GM12878 (cell line): ENCODE data around the gene SMC5. TPM values are rescaled to one million over a fixed set of nuclear protein-coding genes. Genes with fewer than 3 reads are reported as not detected.

ENCODE experiments used
- ATAC-seq: fragments of 200-7000 bp; cut with Tn5 transposase; 3 replicates; pipeline ENCODE4 v1.9.1; 2020; ENCODE audit warnings: mild to moderate bottlenecking, moderate library complexity
- BruUV-seq: library from RNA; stranded (reverse); fragments of 400-500 nt; replicated peaks from 2 replicates; lab custom pipeline; 2021; lab: Mats Ljungman, UMichigan
- CTCF ChIA-PET: fragments of 300-600 bp; sonication (Branson Sonifier 250); formaldehyde crosslinking; extraction: SDS; loops from one replicate; lab custom pipeline; 2021; ENCODE audit warnings: inconsistent platforms; lab: Yijun Ruan, JAX
- POLR2A ChIA-PET: fragments of 350-600 bp; formaldehyde crosslinking; extraction: SDS; loops from one replicate; lab custom pipeline; 2021; ENCODE audit warnings: inconsistent platforms; lab: Charles Lee
- RAD21 ChIA-PET: fragments of 300-600 bp; sonication (Branson Sonifier 250); formaldehyde crosslinking; loops from one replicate; lab custom pipeline; 2023; ENCODE audit warnings: antibody characterized with exemption; ENCODE audit not compliant: unreplicated experiment; lab: Charles Lee
- SMC1A ChIA-PET: fragments of 300-600 bp; sonication (Branson Sonifier 250); formaldehyde crosslinking; loops from one replicate; lab custom pipeline; 2023; ENCODE audit not compliant: unreplicated experiment, uncharacterized antibody; lab: Charles Lee
- DNase-seq: peaks from one replicate; pipeline ENCODE4 v3.0.0-alpha.2; 2011; ENCODE audit warnings: low read depth, low spot score
- FAIRE-seq: peaks from 3 replicates; lab custom pipeline; 2011; peaks lifted over from hg19 to GRCh38; lab: Jason Lieb, UNC
- H2AFZ ChIP-seq: 2 replicates; pipeline ENCODE4 v1.6.0; 2011; ENCODE audit warnings: low read depth, low read length, control low read depth; ENCODE audit not compliant: control insufficient read depth
- H3K27ac ChIP-seq: 2 replicates; pipeline ENCODE4 v1.5.1; 2011; ENCODE audit warnings: control low read depth; ENCODE audit not compliant: control insufficient read depth, insufficient read depth
- H3K27me3 ChIP-seq, 2 experiments: replicated peaks in 1 of 2; 2 replicates each; pipeline versions ENCODE4 v1.6.0 to v1.6.1; 2011; ENCODE audit warnings: low read length in 1 of 2; ENCODE audit not compliant: control insufficient read depth in 2 of 2, insufficient read depth in 2 of 2
- H3K36me3 ChIP-seq, 2 experiments: 2 replicates each; pipeline ENCODE4 v1.5.1; 2011; ENCODE audit warnings: low read length in 1 of 2; ENCODE audit not compliant: control insufficient read depth in 2 of 2, insufficient read depth in 2 of 2
- H3K4me1 ChIP-seq: 2 replicates; pipeline ENCODE4 v1.6.1; 2011; ENCODE audit warnings: mild to moderate bottlenecking, low read length, moderate library complexity, mixed read lengths; ENCODE audit not compliant: control insufficient read depth, insufficient read depth
- H3K4me2 ChIP-seq: 2 replicates; pipeline ENCODE4 v1.6.0; 2011; ENCODE audit warnings: control low read depth; ENCODE audit not compliant: control insufficient read depth, insufficient read depth
- H3K4me3 ChIP-seq: fragments of 200-600 bp; sonication (generic); 2 replicates; pipeline ENCODE4 v1.5.1; 2016
- H3K79me2 ChIP-seq: 2 replicates; pipeline ENCODE4 v1.6.0; 2011; ENCODE audit warnings: low read length; ENCODE audit not compliant: control insufficient read depth, insufficient read depth
- H3K9ac ChIP-seq: 2 replicates; pipeline ENCODE4 v1.8.0; 2011; ENCODE audit warnings: low read length, control low read depth, mixed read lengths; ENCODE audit not compliant: control insufficient read depth, insufficient read depth
- H3K9me3 ChIP-seq: replicated peaks from 3 replicates; pipeline ENCODE4 v1.5.1; 2011; ENCODE audit warnings: mild to moderate bottlenecking, low read length; ENCODE audit not compliant: control insufficient read depth, insufficient read depth
- H4K20me1 ChIP-seq: 2 replicates; pipeline ENCODE4 v1.6.0; 2011; ENCODE audit not compliant: control insufficient read depth, insufficient read depth
- BCL11A ChIP-seq: IDR thresholded peaks from 2 replicates; pipeline ENCODE4 v1.6.1; 2011; ENCODE audit warnings: low read depth, low read length
- CHD2 ChIP-seq: IDR thresholded peaks from 2 replicates; pipeline ENCODE4 v1.6.1; 2011; ENCODE audit warnings: low read depth, low read length, improper control_type of control experiment, borderline replicate concordance
- CTCF ChIP-seq, 3 experiments: IDR thresholded peaks in 2 of 3; conservative IDR thresholded peaks in 1 of 3; 2 replicates each; pipeline ENCODE4 v1.5.1; 2011; ENCODE audit warnings: low read depth in 3 of 3, low read length in 3 of 3, mild to moderate bottlenecking in 3 of 3, control low read depth in 2 of 3, moderate library complexity in 2 of 3, inconsistent platforms in 1 of 3, mixed read lengths in 1 of 3; ENCODE audit not compliant: control insufficient read depth in 2 of 3, insufficient read depth in 1 of 3; ENCODE audit errors: extremely low read depth in 1 of 3
- FOXM1 ChIP-seq: IDR thresholded peaks from 2 replicates; pipeline ENCODE4 v1.6.1; 2012; ENCODE audit warnings: low read depth, mild to moderate bottlenecking, inconsistent platforms, low read length, moderate library complexity
- HDAC2 ChIP-seq: fragments of 200-600 bp; sonication (generic); IDR thresholded peaks from 2 replicates; pipeline ENCODE4 v1.6.1; 2017
- NBN ChIP-seq: fragments of 450-650 bp; IDR thresholded peaks from 2 replicates; pipeline ENCODE4 v1.6.1; 2016
- TCF7 ChIP-seq: IDR thresholded peaks from 2 replicates; pipeline ENCODE4 v1.6.1; 2014; ENCODE audit warnings: antibody characterized with exemption, borderline replicate concordance
- WGBS: methylation state at CpG from one replicate; pipeline ENCODE4 v1.1.6; 2016; ENCODE audit warnings: low lambda C conversion rate; ENCODE audit not compliant: insufficient replicate concordance, insufficient coverage; ENCODE audit errors: missing lambda C conversion rate; 5-methylcytosine and 5-hydroxymethylcytosine counted together
- in situ Hi-C: fragments of 300-500 bp; cut with MboI; formaldehyde crosslinking; loops from 9 replicates; pipeline ENCODE4 v1.14.3; 2018; ENCODE audit warnings: mixed read lengths
- intact Hi-C: fragments of 100-400 bp; cut with micrococcal nuclease; formaldehyde crosslinking; loops from one replicate; pipeline ENCODE4 v1.14.2; 2022; ENCODE audit not compliant: unreplicated experiment
- polyA plus RNA-seq, 11 experiments: library from polyadenylated mRNA; depleted of rRNA in 4 of 11; unstranded in 6 of 11; stranded (reverse) in 5 of 11; fragments of >200 nt; fragmentation: Nextera tagmentation in 4 of 11; fragmentation: Illumina TruSeq in 1 of 11; extraction: Ambion mirVana in 4 of 11; extraction: Trizol in 1 of 11; gene quantifications; 1 replicate in 1 of 11; 2 replicates in 10 of 11; pipeline versions ENCODE4 v1.2.1 to v1.2.3, GENCODE V29; 2011 to 2016; ENCODE audit warnings: inconsistent platforms in 2 of 11, missing spikeins in 2 of 11, low read depth in 1 of 11
- total RNA-seq, 4 experiments: library from RNA; depleted of rRNA in 3 of 4; stranded (reverse); fragments of >200 nt in 3 of 4; fragmentation: Illumina TruSeq in 1 of 4; extraction: Trizol in 1 of 4; gene quantifications; 2 replicates each; pipeline versions ENCODE4 v1.2.1 to v1.2.3, GENCODE V29; 2013 to 2021

The SMC5 gene
- total and polyA plus RNA-seq, 10 of the 15 experiments (the other 5 are each of a cell fraction or from before 2014, with no cell fraction given) = 6.5 to 47.1 (median 22.9) TPM

GRCh38 chr9:70367305-70367930 lies 108.6 kb downstream of the SMC5 start (continued):
- TF ChIP-seq CTCF (IDR thresholded peaks at IDR 0.05 in 2 of 3, conservative IDR thresholded peaks at IDR 0.05 in 1 of 3; ENCODE audit: control insufficient read depth in 2 of 3, extremely low read depth in 1 of 3, insufficient read depth in 1 of 3, low read depth in 3 of 3, low read length in 3 of 3) (no peak), NBN (no peak), TCF7 (no peak), BCL11A (no peak), FOXM1 (no peak)

GRCh38 chr9:70374962-70375618 lies 116.3 kb downstream of the SMC5 start:
- 84% methylated on average over 17 of the region's 17 CpGs for WGBS
- Histone ChIP-seq H3K36me3 (no peaks in the 10 kb centered on the region), H3K4me1 (no peaks in the 10 kb centered on the region), H3K9me3 (no peaks in the 10 kb centered on the region), H2AFZ (no peak overlapping the region), H3K4me2 (no peak overlapping the region), H3K9ac (no peak overlapping the region), H3K4me3 (no peak overlapping the region), H3K27ac (no peak overlapping the region), H3K27me3 (no peaks in the 10 kb centered on the region), H3K79me2 (no peaks in the 10 kb centered on the region), H4K20me1 (no peaks in the 10 kb centered on the region)
- SMC1A ChIA-PET = interaction anchor here (2.0 kb wide), 1 partner anchor 227 kb away, joined by 7 read pairs; no protein-coding TSS in a partner anchor
- BruUV-seq = no TSS peak
- in situ Hi-C loops = no loop called here
- DNase-seq (no peak), FAIRE-seq (no peak), ATAC-seq (no peak)
- RAD21 ChIA-PET = no interaction called here
- POLR2A ChIA-PET = interaction anchor here (0.5 kb wide), 1 partner anchor 46 kb away, joined by 4 read pairs; no protein-coding TSS in a partner anchor
- CTCF ChIA-PET = interaction anchor here (1.2 kb wide), 1 partner anchor 16 kb away, joined by 3 read pairs; no protein-coding TSS in a partner anchor
- intact Hi-C loops = no loop called here
- no peak for TF ChIP-seq CHD2
- no peak for TF ChIP-seq HDAC2
